Activated T-cell treated with anti-CD3 and anti-CD28 coated beads for 24 hours (primary cell): ENCODE measurements around the gene ADGRB3.
"Not testable (repeated sequence)": the region's sequence is repeated elsewhere in the genome, so short reads cannot be mapped to it uniquely, and the experiment has no call there.

ENCODE experiments used
- DNase-seq: peaks from one replicate; pipeline ENCODE4 v3.0.0-alpha.2; 2020; ENCODE audit warnings: low read depth

Gene ADGRB3

DNA sequence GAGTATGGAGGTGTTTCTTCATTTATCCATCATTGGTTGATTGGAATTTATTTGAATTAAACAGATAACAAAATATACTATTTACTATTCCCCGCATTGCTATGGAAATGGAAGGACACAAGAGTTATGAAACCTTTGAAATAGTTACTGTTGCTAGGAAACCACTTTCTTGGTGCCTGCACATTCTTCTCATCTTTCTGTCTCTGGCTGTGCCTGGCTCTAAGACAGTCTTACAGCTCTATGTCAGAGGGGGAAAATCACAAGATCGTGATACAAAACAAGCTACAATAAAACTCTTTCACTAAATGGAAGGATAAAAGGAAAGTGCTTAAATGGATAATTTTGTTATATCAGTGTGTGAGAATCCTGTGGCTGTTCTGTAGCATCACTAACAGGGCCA, 708.8 kb downstream of the ADGRB3 start:
- DNase-seq = no peak

DNA sequence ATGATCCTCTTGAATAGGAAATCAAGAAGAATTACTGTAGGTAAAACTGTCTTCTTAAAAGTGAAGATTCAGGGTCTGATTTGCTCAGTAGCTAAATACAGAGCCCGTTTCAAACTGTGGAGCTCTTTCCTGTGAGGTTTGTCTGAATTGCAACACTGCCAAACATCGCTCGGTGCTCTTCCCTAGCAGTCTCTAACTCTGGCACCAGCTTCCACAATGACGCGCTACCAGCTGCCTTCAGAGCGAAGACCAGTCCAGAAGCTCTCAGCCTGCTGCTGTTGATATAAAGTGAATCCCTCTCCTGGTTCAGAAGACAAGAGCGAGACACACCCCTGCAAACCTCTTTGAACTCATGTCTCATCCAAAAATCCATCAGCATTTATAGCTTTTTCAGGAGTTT, 714.7 kb downstream of the ADGRB3 start:
- DNase-seq = no peak

DNA sequence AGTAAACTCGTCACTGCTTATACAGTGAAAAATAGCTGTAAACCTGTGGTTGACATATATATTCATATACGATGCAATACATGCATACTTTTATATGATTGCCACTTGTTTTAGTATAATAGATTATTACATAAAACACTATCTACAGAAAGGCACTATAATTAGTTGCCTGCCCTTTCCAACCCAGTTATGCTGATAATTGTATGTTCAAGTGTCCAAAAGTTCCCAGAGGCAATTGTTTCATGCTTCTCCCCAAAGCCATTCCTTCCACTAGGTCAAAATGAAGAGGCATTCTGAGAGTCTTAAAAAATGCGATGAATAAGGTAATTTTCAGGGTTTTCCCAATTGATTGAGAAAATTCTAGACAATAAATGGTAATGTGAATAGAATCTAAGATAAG, 727.1 kb downstream of the ADGRB3 start:
- no peak for DNase-seq

DNA sequence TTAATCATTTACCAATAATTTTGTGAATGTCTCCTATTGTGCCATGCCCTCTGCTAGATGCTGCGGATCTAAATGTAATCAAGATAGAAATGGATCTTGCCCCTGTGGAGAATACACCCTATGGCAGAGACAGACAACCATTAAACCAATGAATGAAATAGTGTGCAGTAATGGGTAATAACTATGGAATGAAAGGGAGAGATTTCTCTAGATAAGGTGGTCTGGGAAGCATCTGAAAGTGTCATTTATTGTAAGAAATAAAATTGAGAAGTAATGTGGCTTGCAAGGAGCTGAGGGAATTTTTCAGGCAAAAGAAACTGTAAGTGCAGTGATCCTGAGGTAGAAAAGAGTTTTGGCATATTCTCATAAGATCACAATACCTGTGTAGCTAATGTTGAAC, 731.7 kb downstream of the ADGRB3 start:
- DNase-seq = no peak

DNA sequence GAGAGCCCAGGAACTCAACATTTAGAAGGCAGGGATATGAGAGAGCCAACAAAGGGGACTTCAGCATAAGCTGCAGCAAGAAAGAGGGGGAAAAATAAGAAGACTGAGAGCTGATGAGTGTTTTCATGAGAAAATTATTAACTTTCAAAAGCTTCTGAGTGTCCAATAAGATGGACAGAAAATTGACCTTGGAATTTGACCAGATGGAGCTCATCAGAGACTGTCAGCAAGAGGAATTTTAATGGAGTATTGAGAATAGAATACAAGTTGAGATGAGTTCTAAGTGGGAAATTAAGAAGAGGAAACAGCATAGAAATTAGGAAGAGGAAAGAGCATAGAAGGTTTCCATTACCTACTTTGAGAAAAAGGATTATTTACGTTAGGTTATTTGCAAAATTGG, 733.5 kb downstream of the ADGRB3 start:
- DNase-seq = no peak

DNA sequence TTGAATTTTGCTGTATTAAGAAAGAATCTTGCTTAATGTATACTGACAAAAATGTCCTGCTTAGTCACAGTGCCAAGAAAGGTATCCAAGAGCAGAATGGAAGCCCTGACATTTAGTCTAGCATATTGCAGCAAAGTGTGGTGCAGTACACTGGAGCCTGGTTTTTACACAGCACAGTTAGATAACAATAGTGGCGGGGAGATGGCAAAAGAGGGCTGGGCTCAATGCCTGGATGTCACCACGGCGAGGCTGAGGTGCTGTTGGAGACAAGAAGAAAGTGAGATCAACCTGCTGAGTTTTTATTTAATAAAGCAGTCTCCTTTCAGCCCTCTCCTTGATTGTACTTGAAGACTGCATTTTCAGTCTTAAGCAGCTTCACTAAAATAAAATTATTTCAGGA, 735.7 kb downstream of the ADGRB3 start:
- DNase-seq = no peak

DNA sequence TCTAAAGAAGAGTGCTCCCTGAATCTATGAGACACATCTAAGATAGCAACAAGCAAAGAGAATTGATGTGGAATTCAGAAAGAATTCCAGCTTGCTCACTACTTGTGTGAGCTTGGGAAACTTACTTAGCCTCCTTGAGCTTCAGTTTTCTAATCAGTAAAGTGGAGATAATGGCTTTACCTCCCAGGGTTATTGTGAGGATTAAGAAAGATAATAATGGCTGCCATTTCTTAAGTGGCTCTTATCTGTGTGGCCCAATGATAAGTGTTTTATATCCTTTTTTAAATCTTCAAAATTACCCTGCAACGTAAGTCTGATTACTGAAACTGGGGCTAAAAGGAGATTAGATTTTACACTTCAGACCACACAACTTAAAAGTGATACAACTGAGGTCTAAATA, 743.2 kb downstream of the ADGRB3 start:
- DNase-seq = no peak

DNA sequence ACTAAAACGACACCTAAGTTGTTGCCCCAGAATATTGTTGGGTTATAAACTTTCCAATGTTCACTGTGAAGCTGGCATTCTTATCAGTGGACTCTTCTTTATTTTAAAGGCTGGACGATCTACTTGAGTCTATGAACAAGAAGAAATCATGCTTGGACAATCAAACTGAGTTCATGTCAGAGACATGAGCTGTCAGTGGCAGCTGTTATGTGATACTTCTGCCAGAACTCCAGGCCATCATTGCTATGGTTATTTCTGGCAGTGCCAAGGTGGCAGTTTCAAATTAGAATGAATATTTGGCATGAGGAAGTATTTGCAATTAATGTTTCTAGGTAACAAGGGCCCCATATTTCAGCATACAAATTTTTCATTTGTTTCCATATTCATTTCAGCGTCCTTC, 744.4 kb downstream of the ADGRB3 start:
- DNase-seq = no peak

DNA sequence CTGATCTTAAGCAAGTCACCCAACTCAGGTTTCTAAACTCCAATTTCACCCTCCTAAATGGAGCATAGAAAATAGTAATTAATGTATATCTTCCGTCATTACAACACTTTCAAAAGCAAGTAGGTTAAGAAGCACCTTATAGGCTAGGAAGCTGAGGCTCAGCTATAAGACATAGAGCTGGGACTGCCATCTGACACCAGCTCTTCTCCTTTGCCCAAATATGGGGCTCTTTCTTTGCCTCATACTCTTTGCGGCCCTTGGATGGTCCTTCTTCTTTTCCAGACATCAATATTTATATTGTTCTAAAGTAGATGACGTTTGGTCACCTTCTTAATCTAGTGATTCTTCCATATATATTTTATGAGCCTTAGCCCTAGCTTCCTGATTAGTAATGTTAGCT, 748.5 kb downstream of the ADGRB3 start:
- DNase-seq = no peak

DNA sequence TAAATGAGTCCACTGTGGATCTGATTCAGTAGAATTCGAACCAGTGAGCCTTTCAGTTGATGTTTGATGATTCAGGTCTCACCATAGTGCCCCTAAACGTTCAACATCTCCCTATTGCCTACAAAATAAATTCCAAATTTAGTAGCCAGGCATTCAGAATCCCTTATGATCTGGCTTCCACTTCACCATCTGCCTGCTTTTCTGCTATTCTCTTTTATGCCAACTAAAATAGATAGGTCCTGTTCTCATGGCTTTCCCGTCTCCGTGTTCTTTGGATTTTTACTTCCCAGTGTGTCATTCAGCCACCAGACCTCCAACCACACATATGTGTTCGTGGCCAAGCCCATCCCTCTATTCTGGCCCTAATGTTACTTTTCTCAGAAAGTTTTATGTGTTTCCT, 751.3 kb downstream of the ADGRB3 start:
- no peak for DNase-seq

DNA sequence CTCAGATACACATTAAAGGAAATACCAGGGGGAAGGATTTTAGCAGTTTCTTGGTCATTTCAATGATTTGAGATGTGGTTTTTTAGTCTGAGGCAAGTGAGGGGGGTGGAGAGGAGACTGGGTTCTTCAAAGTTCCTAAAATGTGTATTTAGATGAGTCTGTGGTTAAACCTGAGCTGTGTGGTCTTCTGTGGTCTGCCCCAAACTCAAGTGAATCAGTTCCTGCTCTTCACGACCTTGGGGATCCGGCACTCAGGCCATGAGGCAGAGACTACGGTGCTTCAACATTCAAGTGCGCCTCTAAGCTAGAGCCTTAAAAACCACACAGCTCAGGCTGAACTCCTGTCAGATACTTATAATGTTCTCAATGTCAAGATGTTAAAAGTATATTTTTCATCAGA, 755.0 kb downstream of the ADGRB3 start:
- no peak for DNase-seq

DNA sequence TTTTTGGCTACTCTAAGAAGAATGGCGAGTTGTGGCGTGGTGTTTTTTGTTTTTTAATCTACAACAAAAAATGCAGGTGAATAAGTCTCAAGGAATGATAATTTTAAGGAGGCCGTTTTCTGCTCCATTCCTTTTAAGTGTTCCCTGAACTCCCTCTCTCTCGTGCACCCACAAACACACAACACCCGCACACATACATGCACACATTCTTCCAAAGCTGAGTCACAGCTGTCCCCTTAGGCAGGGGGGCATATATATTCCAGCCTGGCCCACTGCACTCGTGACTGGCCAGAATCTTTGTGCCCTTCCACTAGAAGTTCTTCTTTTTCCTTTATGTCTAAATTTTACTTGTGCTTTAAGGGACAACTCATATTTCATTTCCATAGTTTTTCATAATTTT, 756.0 kb downstream of the ADGRB3 start:
- DNase-seq = no peak

DNA sequence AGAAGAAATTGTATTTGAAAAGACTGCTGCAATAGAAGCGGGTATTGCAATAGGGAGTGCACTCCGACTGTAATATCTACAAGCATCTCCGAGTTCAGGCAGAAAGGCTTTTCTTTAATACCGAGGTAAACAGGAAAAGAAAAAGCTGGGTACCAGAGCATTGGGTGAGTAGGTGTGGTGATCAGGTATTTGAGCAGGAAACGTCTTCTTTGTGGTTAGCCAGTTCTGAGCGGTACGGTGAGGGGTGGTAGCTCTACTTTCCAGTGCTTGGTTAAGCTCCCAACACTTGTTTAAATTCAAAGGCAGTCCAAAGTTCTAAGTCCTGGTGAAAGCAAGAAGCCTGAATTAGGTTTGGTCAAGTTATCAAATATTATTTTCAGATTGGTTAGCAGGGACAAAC, 757.7 kb downstream of the ADGRB3 start:
- no peak for DNase-seq

DNA sequence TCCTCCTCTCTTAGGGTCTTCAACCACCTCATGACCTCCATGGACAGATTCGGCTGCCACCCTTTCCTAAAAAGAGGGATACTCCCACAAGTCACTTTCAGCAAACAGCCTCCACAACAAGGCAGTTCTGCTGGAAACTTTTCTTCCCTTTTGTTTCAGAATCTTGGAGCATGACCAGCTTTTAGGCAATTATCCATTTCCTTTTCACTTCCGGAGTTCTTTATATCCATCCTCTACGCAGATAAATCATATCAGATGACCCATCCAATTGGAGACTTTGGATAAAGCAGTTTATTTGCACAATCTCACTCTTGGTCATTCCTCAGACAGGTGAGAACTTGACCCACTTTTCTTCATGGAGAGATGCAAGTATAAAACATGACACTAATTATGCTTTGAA, 763.2 kb downstream of the ADGRB3 start:
- DNase-seq = no peak

DNA sequence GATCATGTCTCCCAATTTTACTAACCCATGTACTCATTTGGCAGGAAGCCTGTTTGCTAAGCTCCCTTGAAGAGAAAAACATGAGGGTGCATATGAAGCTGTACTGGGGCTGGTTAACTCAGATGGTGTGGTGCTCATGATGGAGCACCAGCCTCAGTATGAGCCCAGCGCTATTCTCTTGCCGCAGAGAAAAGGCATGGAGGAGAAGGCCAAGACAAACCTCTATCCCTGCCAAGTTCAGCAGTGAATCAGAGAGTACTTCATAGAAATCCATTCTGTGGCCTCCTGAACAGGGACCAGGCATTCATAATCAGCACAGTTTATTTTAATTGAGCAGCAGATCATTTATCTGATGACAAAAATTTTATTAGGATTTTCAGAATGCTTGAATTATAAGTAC, 763.6 kb downstream of the ADGRB3 start:
- DNase-seq = no peak

DNA sequence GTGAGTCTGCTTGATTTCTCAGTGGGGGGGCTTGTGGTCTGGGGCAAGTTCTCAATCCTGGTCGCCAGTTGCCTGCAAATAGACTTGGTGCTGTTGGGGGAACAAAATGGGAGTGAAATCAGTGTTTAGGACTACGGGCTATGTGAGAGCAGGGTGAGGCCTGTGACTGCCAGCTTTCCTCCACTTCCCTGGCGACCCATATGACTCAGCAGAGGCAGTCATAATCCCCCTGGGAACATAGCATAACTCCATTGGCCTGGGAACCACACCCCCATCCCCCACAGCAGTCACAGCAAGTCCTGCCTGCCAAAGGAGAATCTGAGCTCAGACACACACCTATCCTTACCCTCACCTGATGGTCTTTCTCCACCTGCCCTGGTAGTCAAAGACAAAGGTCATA, 773.8 kb downstream of the ADGRB3 start:
- DNase-seq = no peak

DNA sequence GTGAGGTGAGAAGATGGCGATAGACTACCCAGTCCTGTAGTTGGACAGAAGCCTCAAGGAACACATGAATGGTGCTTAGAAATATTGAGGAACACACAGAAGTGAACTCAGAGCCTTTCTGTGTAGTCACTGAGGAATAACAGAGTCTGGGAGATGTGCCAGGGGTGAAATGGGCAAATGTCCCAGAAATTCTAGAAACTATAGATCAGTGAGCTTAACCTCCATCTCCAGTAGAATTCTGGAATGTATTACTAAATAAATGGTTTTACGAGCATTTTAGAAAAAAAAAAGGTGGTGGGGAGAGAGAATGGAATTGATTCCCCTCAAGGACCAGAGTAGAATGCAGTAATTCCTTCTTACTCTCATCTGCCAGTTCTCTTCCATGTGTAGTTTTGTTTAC, 781.7 kb downstream of the ADGRB3 start:
- DNase-seq = no peak

DNA sequence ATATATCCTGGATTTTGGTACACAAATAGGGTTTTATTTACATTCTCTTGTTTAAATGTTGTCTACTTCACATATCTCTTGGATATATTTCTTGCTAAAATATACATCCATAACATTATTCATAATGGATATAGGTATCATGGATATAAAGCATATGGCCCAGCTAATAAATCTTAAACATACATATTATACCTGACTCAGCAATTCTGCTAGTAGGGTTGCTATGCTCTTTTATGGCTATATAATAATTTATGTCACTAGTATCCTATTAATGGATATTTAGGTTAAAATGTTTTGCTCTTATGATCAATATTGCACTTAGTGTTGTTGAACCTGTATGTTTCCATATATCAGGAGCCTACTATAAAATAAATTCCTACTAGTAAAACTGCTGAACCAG, 786.2 kb downstream of the ADGRB3 start:
- DNase-seq = no peak

DNA sequence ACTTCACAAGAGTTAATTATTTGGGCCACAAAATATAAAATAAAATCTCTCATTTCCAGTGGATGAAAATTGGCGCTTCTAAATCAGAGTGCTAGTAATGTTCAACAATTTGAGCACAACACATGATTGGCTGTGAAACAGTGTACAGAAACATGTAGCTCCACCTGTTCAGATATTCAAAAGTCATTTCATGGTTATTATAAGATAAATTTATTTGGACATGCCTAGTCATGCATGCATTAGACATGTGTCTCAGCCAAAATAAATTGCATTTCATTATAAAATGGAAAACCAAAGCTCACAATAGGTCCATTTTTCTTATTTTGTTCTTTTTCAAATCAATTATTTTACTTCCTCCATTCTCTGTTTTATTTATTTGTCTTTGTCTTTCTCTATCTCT, 786.9 kb downstream of the ADGRB3 start:
- DNase-seq = no peak

DNA sequence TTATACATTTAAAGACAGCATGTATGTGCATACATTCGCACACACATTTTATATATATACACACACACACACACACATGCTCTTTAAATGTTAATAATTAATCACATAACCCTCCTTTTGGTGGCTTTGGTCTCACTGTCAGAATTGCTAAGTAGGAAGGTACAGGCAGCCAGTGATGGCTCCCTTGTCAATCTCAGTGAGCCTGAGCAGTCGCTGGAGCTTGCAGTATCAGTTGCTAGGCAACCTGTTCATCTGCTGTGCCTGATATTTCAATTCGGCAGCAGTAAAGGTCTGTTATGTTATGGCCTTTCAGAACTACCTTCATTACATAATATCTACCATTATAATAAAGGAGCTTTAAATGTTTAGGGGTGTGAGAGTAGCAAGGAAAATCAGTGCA, 787.4 kb downstream of the ADGRB3 start:
- DNase-seq = no peak

DNA sequence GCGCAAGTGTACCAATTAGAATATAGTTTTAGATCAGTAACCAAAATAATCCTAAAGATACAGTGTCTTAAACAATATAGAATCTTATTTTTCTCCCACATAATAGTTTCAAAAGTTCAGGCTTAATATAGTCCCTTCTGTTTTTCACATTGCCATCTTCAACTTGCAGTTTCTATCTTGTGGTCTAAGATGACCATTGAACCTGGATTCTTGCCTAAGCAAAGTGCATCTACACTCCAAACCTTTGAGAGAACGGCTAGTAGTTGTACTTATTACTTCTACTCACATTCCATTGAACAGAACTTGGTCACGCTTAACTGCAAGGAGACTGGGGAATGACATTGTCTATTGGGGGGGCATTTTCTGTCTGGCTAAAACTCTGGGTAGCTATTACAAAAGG, 788.7 kb downstream of the ADGRB3 start:
- no peak for DNase-seq

DNA sequence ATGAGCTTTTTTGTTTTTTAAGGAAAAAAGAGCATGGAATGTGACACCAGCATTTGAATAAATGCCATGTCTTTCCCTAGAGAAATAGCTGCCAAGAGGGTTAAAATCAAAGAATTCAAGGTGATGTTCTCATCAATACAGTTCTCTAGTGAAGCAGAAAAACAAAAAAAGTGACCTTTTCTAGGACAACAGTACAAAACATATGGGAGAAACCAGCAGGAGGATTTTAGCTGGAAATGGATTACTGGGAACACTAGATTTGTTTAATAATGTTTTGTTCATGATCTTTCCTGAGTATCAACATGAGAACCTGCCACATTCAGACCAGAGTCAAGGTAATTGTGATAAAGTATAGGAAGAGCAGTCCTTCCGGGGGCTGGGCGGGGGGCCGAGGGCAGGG, 789.5 kb downstream of the ADGRB3 start:
- DNase-seq = no peak

DNA sequence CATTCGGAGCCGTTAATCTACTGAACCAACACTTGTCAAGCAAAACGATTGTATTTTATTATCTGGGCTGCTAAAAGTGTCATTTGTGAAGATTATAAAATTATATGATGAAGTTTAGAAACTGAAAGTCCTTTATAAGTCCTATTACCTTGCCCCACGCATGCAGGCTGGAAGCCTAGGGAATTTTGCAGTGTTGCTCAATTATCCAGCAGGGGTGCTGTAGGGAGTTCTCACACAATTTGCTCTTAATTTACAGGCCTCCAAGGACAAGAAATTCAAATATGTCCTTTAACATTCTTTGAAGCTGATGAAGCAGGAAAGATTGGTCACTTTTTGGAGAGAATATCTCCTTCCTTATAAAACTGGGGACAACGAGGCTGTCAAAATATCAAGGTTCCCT, 792.8 kb downstream of the ADGRB3 start:
- DNase-seq = no peak

DNA sequence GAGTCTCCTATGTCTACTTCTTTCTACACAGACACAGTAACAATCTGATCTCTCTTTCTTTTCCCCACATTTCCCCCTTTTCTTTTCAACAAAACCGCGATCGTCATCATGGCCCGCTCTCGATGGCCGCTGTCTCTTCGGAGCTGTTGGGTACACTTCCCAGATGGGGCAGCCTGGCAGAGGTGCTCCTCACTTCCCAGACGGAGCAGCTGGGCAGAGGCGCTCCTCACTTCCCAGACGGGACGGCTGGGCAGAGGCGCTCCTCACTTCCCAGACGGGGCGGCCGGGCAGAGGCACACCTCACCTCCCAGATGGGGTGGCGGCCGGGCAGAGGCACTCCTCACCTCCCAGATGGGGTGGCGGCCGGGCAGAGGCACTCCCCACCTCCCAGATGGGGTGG, 797.1 kb downstream of the ADGRB3 start:
- not testable (repeated sequence) for DNase-seq

DNA sequence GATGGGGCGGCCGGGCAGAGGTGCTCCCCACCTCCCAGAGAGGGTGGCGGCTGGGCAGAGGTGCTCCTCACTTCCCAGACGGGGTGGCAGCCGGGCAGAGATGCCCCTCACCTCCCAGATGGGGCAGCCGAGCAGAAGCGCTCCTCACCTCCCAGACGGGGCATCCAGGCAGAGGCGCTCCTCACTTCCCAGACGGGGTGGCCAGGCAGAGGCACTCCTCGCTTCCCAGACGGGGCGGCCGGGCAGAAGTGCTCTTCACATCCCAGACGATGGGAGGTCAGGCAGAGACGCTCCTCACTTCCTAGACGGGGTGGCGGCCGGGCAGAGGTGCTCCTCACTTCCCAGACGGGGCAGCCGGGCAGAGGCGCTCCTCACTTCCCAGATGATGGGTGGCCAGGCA, 798.0 kb downstream of the ADGRB3 start:
- DNase-seq = not testable (repeated sequence)
